Measurements from ENCODE around the gene HLA-DQB2. TPM values are rescaled to one million over a fixed set of nuclear protein-coding genes. Genes with fewer than 3 reads are reported as not detected.
"Not testable (repeated sequence)": the region's sequence is repeated elsewhere in the genome, so short reads cannot be mapped to it uniquely, and the experiment has no call there.

HLA-DQB2 gene
- polyA plus RNA-seq (2013, experiment 1 of 2) = not detected
- polyA plus RNA-seq (2013, experiment 2 of 2) = not detected

- Histone ChIP-seq H2AK5ac (ENCODE audit: low read length) (no peak within 1 kb of the TSS), H3K56ac (ENCODE audit: low read length) (no peak within 1 kb of the TSS), H3K4me2 (ENCODE audit: low read length) (no peak within 1 kb of the TSS), H3K27ac (ENCODE audit: low read depth, low read length) (no peak within 1 kb of the TSS), H3K4me3 (ENCODE audit: low read length) (no peak within 1 kb of the TSS), H2BK120ac (ENCODE audit: low read depth, low read length) (no peak within 1 kb of the TSS), H2BK5ac (ENCODE audit: low read length) (no peak within 1 kb of the TSS), H4K8ac (ENCODE audit: low read depth, low read length) (no peak within 1 kb of the TSS), H3K79me2 (ENCODE audit: control insufficient read depth, insufficient read depth, low read length) (no peaks in the 10 kb centered on the region), H3K9ac (ENCODE audit: low read length) (no peak within 1 kb of the TSS), H3K18ac (ENCODE audit: low read length) (no peak within 1 kb of the TSS), H2BK15ac (replicated peaks; ENCODE audit: low read depth) (no peak within 1 kb of the TSS), H3K79me1 (ENCODE audit: low read length) (no peaks in the 10 kb centered on the region), H3K23ac (ENCODE audit: low read length) (no peak within 1 kb of the TSS), H3K4ac (ENCODE audit: low read depth, low read length) (no peak within 1 kb of the TSS), H3K36me3 (ENCODE audit: control insufficient read depth, insufficient read depth, low read length) (no peaks in the 10 kb centered on the region), H3K4me1 (ENCODE audit: control insufficient read depth, low read depth, low read length) (no peaks in the 10 kb centered on the region), H4K5ac (ENCODE audit: low read length) (no peak within 1 kb of the TSS), H3K27me3 (ENCODE audit: insufficient read depth, low read length, poor library complexity) (no peaks in the 10 kb centered on the region)
- WGBS (ENCODE audit: extremely low coverage, insufficient coverage, low lambda C conversion rate) = no CpG with 5 or more reads among the region's 4 CpGs
- no peak for DNase-seq
These were observed at the start of gene HLA-DQB2 for GRCh38 chr6:32763421-32763820. TSS of gene HLA-DQB2 (minus strand) at chr6:32763532. CDS start at chr6:32763470, 62 bp downstream.

- H2BK15ac ChIP-seq (replicated peaks; ENCODE audit: low read depth) = no peak overlapping the region
- no peaks in the 10 kb centered on the region for H3K4me1 ChIP-seq (ENCODE audit: control insufficient read depth, low read depth, low read length)
- no peak overlapping the region for H4K5ac ChIP-seq (ENCODE audit: low read length)
- H3K4me3 ChIP-seq (ENCODE audit: low read length) = no peak overlapping the region
- H3K36me3 ChIP-seq (ENCODE audit: control insufficient read depth, insufficient read depth, low read length) = no peaks in the 10 kb centered on the region
- no peak overlapping the region for H4K8ac ChIP-seq (ENCODE audit: low read depth, low read length)
- no peak overlapping the region for H3K4me2 ChIP-seq (ENCODE audit: low read length)
- no peaks in the 10 kb centered on the region for H3K27me3 ChIP-seq (ENCODE audit: insufficient read depth, low read length, poor library complexity)
- H2BK5ac ChIP-seq (ENCODE audit: low read length) = no peak overlapping the region
- H3K79me1 ChIP-seq (ENCODE audit: low read length) = no peaks in the 10 kb centered on the region
- no peak for DNase-seq
- H3K79me2 ChIP-seq (ENCODE audit: control insufficient read depth, insufficient read depth, low read length) = no peaks in the 10 kb centered on the region
- H2BK120ac ChIP-seq (ENCODE audit: low read depth, low read length) = no peak overlapping the region
- H3K56ac ChIP-seq (ENCODE audit: low read length) = no peak overlapping the region
- no CpG with 5 or more reads among the region's 1 CpG for WGBS (ENCODE audit: extremely low coverage, insufficient coverage, low lambda C conversion rate)
- no peak overlapping the region for H3K27ac ChIP-seq (ENCODE audit: low read depth, low read length)
- H3K18ac ChIP-seq (ENCODE audit: low read length) = no peak overlapping the region
- H3K23ac ChIP-seq (ENCODE audit: low read length) = no peak overlapping the region
- no peak overlapping the region for H2AK5ac ChIP-seq (ENCODE audit: low read length)
- no peak overlapping the region for H3K4ac ChIP-seq (ENCODE audit: low read depth, low read length)
- no peak overlapping the region for H3K9ac ChIP-seq (ENCODE audit: low read length)
These were observed 45.8 kb upstream of the HLA-DQB2 start for GRCh38 chr6:32809171-32809570.

DNA sequence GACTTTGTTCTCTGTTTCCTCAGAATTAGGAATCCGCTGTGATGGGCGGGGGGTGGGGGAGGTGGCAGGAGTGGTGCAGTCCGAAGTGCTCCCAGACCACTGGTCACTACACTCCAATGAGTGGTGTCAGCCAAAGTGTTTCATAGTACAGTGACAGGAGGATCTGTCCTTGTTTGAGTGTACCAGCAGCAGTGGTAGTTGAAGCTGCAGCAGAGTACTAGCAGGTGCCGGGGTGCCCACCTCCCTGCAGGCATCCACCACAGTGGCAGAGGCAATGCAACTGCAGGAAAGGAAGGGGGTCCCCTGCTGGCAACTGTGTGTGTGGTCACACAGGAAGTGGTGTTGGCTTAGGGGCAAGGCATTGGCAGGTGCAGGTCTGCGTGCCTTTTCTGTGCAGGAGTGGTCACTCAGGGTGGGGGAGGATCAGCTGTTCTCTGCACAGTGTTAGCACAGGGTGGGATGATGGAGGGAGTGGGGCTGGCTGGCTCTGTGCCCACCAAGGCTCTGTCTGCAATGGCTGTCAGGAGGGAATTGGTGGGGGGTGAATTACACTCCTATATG is 43.8 kb upstream of the HLA-DQB2 start:
- Histone ChIP-seq H3K4ac (ENCODE audit: low read depth, low read length) (no peak overlapping the region), H3K56ac (ENCODE audit: low read length) (no peak overlapping the region), H4K5ac (ENCODE audit: low read length) (no peak overlapping the region), H3K27ac (ENCODE audit: low read depth, low read length) (no peak overlapping the region), H2BK5ac (ENCODE audit: low read length) (no peak overlapping the region), H3K79me1 (ENCODE audit: low read length) (no peaks in the 10 kb centered on the region), H3K27me3 (ENCODE audit: insufficient read depth, low read length, poor library complexity) (no peaks in the 10 kb centered on the region), H3K4me3 (ENCODE audit: low read length) (no peak overlapping the region), H3K4me2 (ENCODE audit: low read length) (no peak overlapping the region), H4K8ac (ENCODE audit: low read depth, low read length) (no peak overlapping the region), H2AK5ac (ENCODE audit: low read length) (no peak overlapping the region), H3K36me3 (ENCODE audit: control insufficient read depth, insufficient read depth, low read length) (no peaks in the 10 kb centered on the region), H3K18ac (ENCODE audit: low read length) (no peak overlapping the region), H3K9ac (ENCODE audit: low read length) (no peak overlapping the region), H3K4me1 (ENCODE audit: control insufficient read depth, low read depth, low read length) (no peaks in the 10 kb centered on the region), H3K79me2 (ENCODE audit: control insufficient read depth, insufficient read depth, low read length) (no peaks in the 10 kb centered on the region), H2BK15ac (replicated peaks; ENCODE audit: low read depth) (no peak overlapping the region), H2BK120ac (ENCODE audit: low read depth, low read length) (no peak overlapping the region), H3K23ac (ENCODE audit: low read length) (no peak overlapping the region)
- no CpG with 5 or more reads among the region's 5 CpGs for WGBS (ENCODE audit: extremely low coverage, insufficient coverage, low lambda C conversion rate)
- DNase-seq = peak; percentile 6

GRCh38 chr6:32805404-32805803 is 42.1 kb upstream of the HLA-DQB2 start:
- H3K79me2 ChIP-seq (ENCODE audit: control insufficient read depth, insufficient read depth, low read length); H3K23ac ChIP-seq (ENCODE audit: low read length); H3K36me3 ChIP-seq (ENCODE audit: control insufficient read depth, insufficient read depth, low read length); DNase-seq; H3K4me3 ChIP-seq (ENCODE audit: low read length); H2BK5ac ChIP-seq (ENCODE audit: low read length); H3K4me1 ChIP-seq (ENCODE audit: control insufficient read depth, low read depth, low read length); H3K9ac ChIP-seq (ENCODE audit: low read length); H3K56ac ChIP-seq (ENCODE audit: low read length); H3K4ac ChIP-seq (ENCODE audit: low read depth, low read length); H2BK15ac ChIP-seq (replicated peaks; ENCODE audit: low read depth); H4K8ac ChIP-seq (ENCODE audit: low read depth, low read length); H3K27ac ChIP-seq (ENCODE audit: low read depth, low read length); H3K18ac ChIP-seq (ENCODE audit: low read length); H2BK120ac ChIP-seq (ENCODE audit: low read depth, low read length); H3K27me3 ChIP-seq (ENCODE audit: insufficient read depth, low read length, poor library complexity); H4K5ac ChIP-seq (ENCODE audit: low read length); H3K79me1 ChIP-seq (ENCODE audit: low read length); H2AK5ac ChIP-seq (ENCODE audit: low read length); H3K4me2 ChIP-seq (ENCODE audit: low read length): not testable (repeated sequence)

- Histone ChIP-seq H3K36me3 (ENCODE audit: control insufficient read depth, insufficient read depth, low read length) (no peaks in the 10 kb centered on the region), H3K4me2 (ENCODE audit: low read length) (no peak overlapping the region), H3K23ac (ENCODE audit: low read length) (no peak overlapping the region), H4K5ac (ENCODE audit: low read length) (no peak overlapping the region), H2BK15ac (replicated peaks; ENCODE audit: low read depth) (no peak overlapping the region), H2BK120ac (ENCODE audit: low read depth, low read length) (no peak overlapping the region), H2AK5ac (ENCODE audit: low read length) (no peak overlapping the region), H3K4me3 (ENCODE audit: low read length) (no peak overlapping the region), H3K56ac (ENCODE audit: low read length) (no peak overlapping the region), H3K4me1 (ENCODE audit: control insufficient read depth, low read depth, low read length) (no peaks in the 10 kb centered on the region), H3K9ac (ENCODE audit: low read length) (no peak overlapping the region), H4K8ac (ENCODE audit: low read depth, low read length) (no peak overlapping the region), H3K4ac (ENCODE audit: low read depth, low read length) (no peak overlapping the region), H3K27me3 (ENCODE audit: insufficient read depth, low read length, poor library complexity) (no peaks in the 10 kb centered on the region), H3K27ac (ENCODE audit: low read depth, low read length) (no peak overlapping the region), H2BK5ac (ENCODE audit: low read length) (no peak overlapping the region), H3K79me1 (ENCODE audit: low read length) (no peaks in the 10 kb centered on the region), H3K18ac (ENCODE audit: low read length) (no peak overlapping the region), H3K79me2 (ENCODE audit: control insufficient read depth, insufficient read depth, low read length) (no peaks in the 10 kb centered on the region)
- DNase-seq = no peak
- no CpG with 5 or more reads among the region's 2 CpGs for WGBS (ENCODE audit: extremely low coverage, insufficient coverage, low lambda C conversion rate)
These were observed 40.1 kb upstream of the HLA-DQB2 start for GRCh38 chr6:32803416-32803815.

DNA sequence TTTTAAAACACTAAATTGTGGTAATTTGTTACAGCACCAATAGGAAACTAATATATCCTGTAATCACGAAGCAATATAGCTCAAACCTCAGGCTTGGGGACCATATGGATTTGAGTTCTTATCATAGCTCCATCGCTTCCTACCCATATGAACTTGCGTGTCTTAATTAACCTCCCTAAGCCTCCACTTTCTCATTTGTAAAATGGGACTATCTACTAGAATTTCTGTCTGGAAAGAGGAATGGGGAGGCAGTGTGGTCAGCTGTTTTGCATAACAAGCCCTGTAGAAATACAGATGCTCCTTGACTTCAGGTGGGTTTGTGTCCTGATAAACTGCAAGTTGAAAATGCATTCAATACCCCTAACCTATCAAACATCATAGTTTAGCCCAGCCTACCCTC is 36.4 kb upstream of the HLA-DQB2 start:
- Histone ChIP-seq H3K79me1 (ENCODE audit: low read length) (no peaks in the 10 kb centered on the region), H2BK120ac (ENCODE audit: low read depth, low read length) (no peak overlapping the region), H4K8ac (ENCODE audit: low read depth, low read length) (no peak overlapping the region), H3K27me3 (ENCODE audit: insufficient read depth, low read length, poor library complexity) (no peaks in the 10 kb centered on the region), H3K4me2 (ENCODE audit: low read length) (no peak overlapping the region), H2BK5ac (ENCODE audit: low read length) (no peak overlapping the region), H3K4me1 (ENCODE audit: control insufficient read depth, low read depth, low read length) (no peaks in the 10 kb centered on the region), H3K36me3 (ENCODE audit: control insufficient read depth, insufficient read depth, low read length) (no peaks in the 10 kb centered on the region), H2AK5ac (ENCODE audit: low read length) (no peak overlapping the region), H3K23ac (ENCODE audit: low read length) (no peak overlapping the region), H3K4me3 (ENCODE audit: low read length) (no peak overlapping the region), H2BK15ac (replicated peaks; ENCODE audit: low read depth) (no peak overlapping the region), H4K5ac (ENCODE audit: low read length) (no peak overlapping the region), H3K79me2 (ENCODE audit: control insufficient read depth, insufficient read depth, low read length) (no peaks in the 10 kb centered on the region), H3K18ac (ENCODE audit: low read length) (no peak overlapping the region), H3K4ac (ENCODE audit: low read depth, low read length) (no peak overlapping the region), H3K27ac (ENCODE audit: low read depth, low read length) (no peak overlapping the region), H3K56ac (ENCODE audit: low read length) (no peak overlapping the region), H3K9ac (ENCODE audit: low read length) (no peak overlapping the region)
- DNase-seq = no peak
- no CpG with 5 or more reads among the region's 3 CpGs for WGBS (ENCODE audit: extremely low coverage, insufficient coverage, low lambda C conversion rate)

Data from mesendoderm (in vitro differentiated cells).